DND-41 (cell line): ENCODE measurements around the gene CHD6.

Source experiments
- ATAC-seq: fragments of 200-7000 bp; cut with Tn5 transposase; 3 replicates; pipeline ENCODE4 v1.9.1; 2021; ENCODE audit warnings: low read depth; ENCODE audit not compliant: insufficient read depth
- DNase-seq: peaks from one replicate; pipeline ENCODE4 v3.0.0-alpha.2; 2020
- H2AFZ ChIP-seq: 2 replicates; pipeline ENCODE4 v1.6.0; 2012; ENCODE audit warnings: low read depth, low read length
- H3K27ac ChIP-seq: 2 replicates; pipeline ENCODE4 v1.5.1; 2012; ENCODE audit warnings: low read length, inconsistent platforms
- H3K27me3 ChIP-seq: fragments of 200-600 bp; sonication (generic); 2 replicates; pipeline ENCODE4 v1.6.0; 2012; ENCODE audit warnings: low read length, mild to moderate bottlenecking, inconsistent platforms; ENCODE audit not compliant: insufficient read depth, poor library complexity
- H3K36me3 ChIP-seq: 2 replicates; pipeline ENCODE4 v1.5.1; 2012; ENCODE audit warnings: low read length, inconsistent platforms; ENCODE audit not compliant: insufficient read depth
- H3K4me1 ChIP-seq: 2 replicates; pipeline ENCODE4 v1.5.1; 2012; ENCODE audit warnings: mild to moderate bottlenecking, low read length; ENCODE audit not compliant: insufficient read depth
- H3K4me2 ChIP-seq: 2 replicates; pipeline ENCODE4 v1.6.0; 2012; ENCODE audit warnings: mild to moderate bottlenecking, moderate library complexity, low read length, inconsistent platforms; ENCODE audit not compliant: insufficient read depth
- H3K4me3 ChIP-seq, 2 experiments: fragments of 200-600 bp in 1 of 2; shearing (Covaris generic) in 1 of 2; 2 replicates each; pipeline ENCODE4 v1.5.1; 2012 to 2016; ENCODE audit warnings: inconsistent platforms in 2 of 2, low read length in 2 of 2, mild to moderate bottlenecking in 2 of 2, low read depth in 1 of 2, moderate library complexity in 1 of 2
- H3K79me2 ChIP-seq: 2 replicates; pipeline ENCODE4 v1.6.0; 2012; ENCODE audit warnings: low read length, inconsistent platforms; ENCODE audit not compliant: insufficient read depth
- H3K9ac ChIP-seq: 2 replicates; pipeline ENCODE4 v1.6.0; 2012; ENCODE audit warnings: low read depth, mild to moderate bottlenecking, inconsistent platforms, low read length, moderate library complexity
- H3K9me3 ChIP-seq: 2 replicates; pipeline ENCODE4 v1.5.1; 2012; ENCODE audit warnings: low read length, moderate library complexity, mild to moderate bottlenecking, inconsistent platforms; ENCODE audit not compliant: insufficient read depth, severe bottlenecking
- H4K20me1 ChIP-seq: 2 replicates; pipeline ENCODE4 v1.6.0; 2012; ENCODE audit warnings: low read length; ENCODE audit not compliant: insufficient read depth
- EZH2 ChIP-seq: IDR thresholded peaks from 3 replicates; pipeline ENCODE4 v1.6.1; 2012; ENCODE audit warnings: borderline replicate concordance, low read depth, mild to moderate bottlenecking, moderate library complexity, low read length, inconsistent platforms; ENCODE audit not compliant: severe bottlenecking
- TF ChIP-seq, protein P1 (sequence below): IDR thresholded peaks from 2 replicates; pipeline ENCODE4 v1.5.1; 2012; ENCODE audit warnings: borderline replicate concordance, low read length, moderate library complexity, mild to moderate bottlenecking; ENCODE audit not compliant: poor library complexity, severe bottlenecking; ENCODE audit errors: extremely low read depth

CHD6 gene

DNA sequence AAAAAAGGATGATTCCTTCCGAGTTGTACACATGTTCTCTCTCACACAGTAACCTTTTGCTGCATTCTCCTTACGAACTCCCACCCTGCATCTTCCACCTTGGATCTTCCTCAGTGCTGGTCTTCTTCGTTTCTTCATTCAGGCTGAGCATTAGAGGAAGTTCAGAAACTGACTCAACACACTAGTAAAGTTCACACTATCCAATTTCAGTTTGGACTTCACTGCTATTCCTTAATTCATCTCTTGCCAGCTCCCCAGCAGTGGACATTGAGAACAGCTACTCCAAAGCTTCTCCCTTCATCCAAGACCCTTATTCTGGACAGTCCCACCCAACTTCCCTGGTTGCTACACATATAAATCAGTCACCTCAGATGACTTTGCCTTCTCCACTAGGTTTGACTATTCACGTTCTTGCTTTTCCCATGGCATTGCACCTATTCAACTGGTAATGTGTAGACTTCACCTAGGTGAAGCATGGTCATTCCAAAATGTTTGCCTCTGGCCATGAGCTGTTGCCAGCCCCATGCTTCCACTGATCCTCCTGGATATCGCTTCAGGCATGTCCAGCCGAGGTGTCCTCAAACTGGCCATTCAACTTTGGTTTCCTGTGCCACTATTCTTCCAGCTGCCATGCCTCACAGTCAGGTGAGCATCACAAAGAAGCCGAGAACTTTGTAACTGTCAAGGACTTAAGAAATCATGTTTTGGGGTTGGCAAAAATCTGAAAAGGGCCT lies 147.6 kb downstream of the CHD6 start:
- Histone ChIP-seq H3K27me3 (no peaks in the 10 kb centered on the region), H3K36me3 (peaks cover 82% of the 10 kb centered on the region), H3K4me3 (no peak overlapping the region), H3K9ac (no peak overlapping the region), H4K20me1 (no peaks in the 10 kb centered on the region), H3K79me2 (no peaks in the 10 kb centered on the region), H3K9me3 (no peaks in the 10 kb centered on the region), H3K4me2 (no peak overlapping the region), H3K4me1 (no peaks in the 10 kb centered on the region), H3K27ac (no peak overlapping the region), H2AFZ (no peak overlapping the region)
- no peak for ATAC-seq
- DNase-seq: no peak
- TF ChIP-seq, protein P1, sequence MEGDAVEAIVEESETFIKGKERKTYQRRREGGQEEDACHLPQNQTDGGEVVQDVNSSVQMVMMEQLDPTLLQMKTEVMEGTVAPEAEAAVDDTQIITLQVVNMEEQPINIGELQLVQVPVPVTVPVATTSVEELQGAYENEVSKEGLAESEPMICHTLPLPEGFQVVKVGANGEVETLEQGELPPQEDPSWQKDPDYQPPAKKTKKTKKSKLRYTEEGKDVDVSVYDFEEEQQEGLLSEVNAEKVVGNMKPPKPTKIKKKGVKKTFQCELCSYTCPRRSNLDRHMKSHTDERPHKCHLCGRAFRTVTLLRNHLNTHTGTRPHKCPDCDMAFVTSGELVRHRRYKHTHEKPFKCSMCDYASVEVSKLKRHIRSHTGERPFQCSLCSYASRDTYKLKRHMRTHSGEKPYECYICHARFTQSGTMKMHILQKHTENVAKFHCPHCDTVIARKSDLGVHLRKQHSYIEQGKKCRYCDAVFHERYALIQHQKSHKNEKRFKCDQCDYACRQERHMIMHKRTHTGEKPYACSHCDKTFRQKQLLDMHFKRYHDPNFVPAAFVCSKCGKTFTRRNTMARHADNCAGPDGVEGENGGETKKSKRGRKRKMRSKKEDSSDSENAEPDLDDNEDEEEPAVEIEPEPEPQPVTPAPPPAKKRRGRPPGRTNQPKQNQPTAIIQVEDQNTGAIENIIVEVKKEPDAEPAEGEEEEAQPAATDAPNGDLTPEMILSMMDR: no peak
- no peak for TF ChIP-seq EZH2

DNA sequence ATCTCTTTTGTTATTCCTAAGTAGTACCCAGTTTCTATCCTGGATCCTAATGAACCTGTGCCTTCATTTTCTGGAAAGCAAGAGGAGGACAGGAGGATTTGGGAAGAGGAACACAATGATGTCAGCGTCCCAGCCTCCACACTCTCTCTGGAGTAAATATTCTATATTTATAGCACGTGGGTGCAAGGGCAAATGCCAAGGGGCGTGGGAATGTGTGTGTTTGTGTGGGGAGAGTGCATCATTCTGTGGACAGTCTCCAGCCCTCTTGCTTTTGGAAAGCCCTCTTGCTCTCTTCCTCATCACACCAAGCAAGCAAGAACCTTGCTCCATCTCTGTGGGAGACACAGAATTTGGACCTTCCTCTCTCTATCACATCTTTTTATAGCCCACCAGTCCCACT lies 148.3 kb downstream of the CHD6 start:
- no peak overlapping the region for H3K27ac ChIP-seq
- no peaks in the 10 kb centered on the region for H3K79me2 ChIP-seq
- peaks cover 83% of the 10 kb centered on the region for H3K36me3 ChIP-seq
- no peaks in the 10 kb centered on the region for H3K4me1 ChIP-seq
- DNase-seq (no peak), ATAC-seq (no peak)
- no peak overlapping the region for H2AFZ ChIP-seq
- H3K9ac ChIP-seq: no peak overlapping the region
- H3K27me3 ChIP-seq: no peaks in the 10 kb centered on the region
- H3K4me2 ChIP-seq: no peak overlapping the region
- no peak overlapping the region for H3K4me3 ChIP-seq
- H4K20me1 ChIP-seq: no peaks in the 10 kb centered on the region
- TF ChIP-seq EZH2: no peak
- TF ChIP-seq, protein P1: no peak
- no peaks in the 10 kb centered on the region for H3K9me3 ChIP-seq

DNA sequence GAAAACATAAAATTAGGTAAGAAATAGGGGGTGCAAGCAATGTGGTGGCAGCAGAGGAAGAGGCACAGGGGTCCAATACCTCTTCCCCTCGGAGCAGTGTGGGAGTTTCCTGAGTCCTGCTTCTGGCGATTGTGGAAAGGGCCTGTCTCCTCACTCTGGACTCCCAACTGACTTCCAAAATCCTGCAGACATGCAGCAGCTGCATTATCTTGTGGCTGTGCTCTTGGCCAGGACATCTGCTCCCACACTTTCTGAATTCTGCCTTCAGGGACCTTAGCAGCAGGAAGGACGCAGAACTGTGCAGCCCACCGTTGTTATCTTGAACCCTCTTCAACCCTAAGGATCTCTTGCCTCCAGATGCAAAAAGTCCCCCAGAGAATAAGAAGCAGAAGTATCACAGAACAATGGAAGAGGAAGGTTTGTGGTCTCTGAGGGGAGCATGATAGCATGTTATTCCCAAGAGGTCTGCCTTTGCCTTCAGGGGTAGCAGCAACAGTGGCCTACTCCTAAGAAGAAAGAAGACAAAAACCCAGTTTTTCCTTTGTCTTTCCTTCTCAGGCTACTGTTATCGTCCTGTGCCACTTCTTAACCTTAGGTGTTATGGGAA lies 149.1 kb downstream of the CHD6 start:
- no peak for DNase-seq
- TF ChIP-seq, protein P1: no peak
- no peak for TF ChIP-seq EZH2
- H3K4me1 ChIP-seq: no peaks in the 10 kb centered on the region
- no peak overlapping the region for H3K4me3 ChIP-seq
- H3K4me2 ChIP-seq: no peak overlapping the region
- H3K9me3 ChIP-seq: no peaks in the 10 kb centered on the region
- no peak overlapping the region for H3K27ac ChIP-seq
- H2AFZ ChIP-seq: no peak overlapping the region
- H3K9ac ChIP-seq: no peak overlapping the region
- no peaks in the 10 kb centered on the region for H3K27me3 ChIP-seq
- H4K20me1 ChIP-seq: no peaks in the 10 kb centered on the region
- H3K36me3 ChIP-seq: peaks cover 88% of the 10 kb centered on the region
- H3K79me2 ChIP-seq: no peaks in the 10 kb centered on the region
- ATAC-seq: no peak
